Skeletal muscle satellite cell (primary cell): ENCODE measurements around the gene BICC1.

ENCODE experiments used
- H3K27me3 ChIP-seq: 2 replicates; pipeline ENCODE4 v1.7.0; 2013; ENCODE audit warnings: low read length; ENCODE audit not compliant: control insufficient read depth, insufficient read depth
- H3K36me3 ChIP-seq: 2 replicates; pipeline ENCODE4 v1.7.0; 2013; ENCODE audit warnings: mild to moderate bottlenecking, control low read depth, low read length; ENCODE audit not compliant: insufficient read depth
- H3K4me1 ChIP-seq: 2 replicates; pipeline ENCODE4 v1.7.0; 2013; ENCODE audit warnings: low read length; ENCODE audit not compliant: control insufficient read depth, insufficient read depth
- H3K4me2 ChIP-seq: 2 replicates; pipeline ENCODE4 v1.7.0; 2013; ENCODE audit warnings: mild to moderate bottlenecking, low read length
- H3K4me3 ChIP-seq: 2 replicates; pipeline ENCODE4 v1.7.0; 2013; ENCODE audit warnings: low read length
- H3K9ac ChIP-seq: 2 replicates; pipeline ENCODE4 v1.7.0; 2013; ENCODE audit warnings: mild to moderate bottlenecking, low read depth, low read length, moderate library complexity
- H3K9me3 ChIP-seq: replicated peaks from 2 replicates; pipeline ENCODE4 v1.7.0; 2013; ENCODE audit warnings: mild to moderate bottlenecking, control low read depth, low read length

Gene BICC1

GRCh38 chr10:58554316-58554715, 41.6 kb downstream of the BICC1 start:
- Histone ChIP-seq H3K4me2 (no peak overlapping the region), H3K27me3 (no peaks in the 10 kb centered on the region), H3K9me3 (no peaks in the 10 kb centered on the region), H3K4me3 (no peak overlapping the region), H3K36me3 (no peaks in the 10 kb centered on the region), H3K9ac (no peak overlapping the region), H3K4me1 (no peaks in the 10 kb centered on the region)

- Histone ChIP-seq H3K4me3 (no peak overlapping the region), H3K4me1 (no peaks in the 10 kb centered on the region), H3K9ac (no peak overlapping the region), H3K9me3 (no peaks in the 10 kb centered on the region), H3K27me3 (no peaks in the 10 kb centered on the region), H3K36me3 (no peaks in the 10 kb centered on the region), H3K4me2 (no peak overlapping the region)
Observed at GRCh38 chr10:58555170-58555929, 42.7 kb downstream of the BICC1 start.

GRCh38 chr10:58555930-58556311, 43.2 kb downstream of the BICC1 start:
- no peaks in the 10 kb centered on the region for H3K4me1 ChIP-seq
- no peaks in the 10 kb centered on the region for H3K27me3 ChIP-seq
- H3K4me3 ChIP-seq: no peak overlapping the region
- no peak overlapping the region for H3K9ac ChIP-seq
- no peaks in the 10 kb centered on the region for H3K9me3 ChIP-seq
- H3K36me3 ChIP-seq: no peaks in the 10 kb centered on the region
- H3K4me2 ChIP-seq: no peak overlapping the region

GRCh38 chr10:58556516-58557165, 44.0 kb downstream of the BICC1 start:
- no peak overlapping the region for H3K9ac ChIP-seq
- H3K4me1 ChIP-seq: no peaks in the 10 kb centered on the region
- H3K27me3 ChIP-seq: no peaks in the 10 kb centered on the region
- H3K9me3 ChIP-seq: no peaks in the 10 kb centered on the region
- no peak overlapping the region for H3K4me2 ChIP-seq
- H3K4me3 ChIP-seq: no peak overlapping the region
- no peaks in the 10 kb centered on the region for H3K36me3 ChIP-seq

GRCh38 chr10:58557714-58558113, 45.0 kb downstream of the BICC1 start:
- H3K36me3 ChIP-seq: no peaks in the 10 kb centered on the region
- no peaks in the 10 kb centered on the region for H3K27me3 ChIP-seq
- H3K4me1 ChIP-seq: no peaks in the 10 kb centered on the region
- H3K4me3 ChIP-seq: no peak overlapping the region
- H3K9ac ChIP-seq: no peak overlapping the region
- H3K9me3 ChIP-seq: no peaks in the 10 kb centered on the region
- no peak overlapping the region for H3K4me2 ChIP-seq

- Histone ChIP-seq H3K27me3 (no peaks in the 10 kb centered on the region), H3K9ac (no peak overlapping the region), H3K36me3 (no peaks in the 10 kb centered on the region), H3K4me1 (peaks cover 2% of the 10 kb centered on the region), H3K9me3 (no peaks in the 10 kb centered on the region), H3K4me2 (no peak overlapping the region), H3K4me3 (no peak overlapping the region)
Observed at GRCh38 chr10:58560068-58560467, 47.4 kb downstream of the BICC1 start.

GRCh38 chr10:58565271-58565670, 52.6 kb downstream of the BICC1 start:
- H3K27me3 ChIP-seq: no peaks in the 10 kb centered on the region
- H3K4me2 ChIP-seq: no peak overlapping the region
- H3K9me3 ChIP-seq: peaks cover 4% of the 10 kb centered on the region
- H3K36me3 ChIP-seq: no peaks in the 10 kb centered on the region
- no peak overlapping the region for H3K9ac ChIP-seq
- no peak overlapping the region for H3K4me3 ChIP-seq
- peaks cover 3% of the 10 kb centered on the region for H3K4me1 ChIP-seq

GRCh38 chr10:58567652-58568051, 55.0 kb downstream of the BICC1 start:
- no peaks in the 10 kb centered on the region for H3K36me3 ChIP-seq
- H3K9ac ChIP-seq: no peak overlapping the region
- peaks cover 5% of the 10 kb centered on the region for H3K9me3 ChIP-seq
- no peak overlapping the region for H3K4me3 ChIP-seq
- H3K27me3 ChIP-seq: no peaks in the 10 kb centered on the region
- H3K4me2 ChIP-seq: no peak overlapping the region
- H3K4me1 ChIP-seq: peaks cover 3% of the 10 kb centered on the region

- Histone ChIP-seq H3K4me2 (no peak overlapping the region), H3K4me1 (peaks cover 3% of the 10 kb centered on the region), H3K9ac (no peak overlapping the region), H3K27me3 (no peaks in the 10 kb centered on the region), H3K4me3 (no peak overlapping the region), H3K36me3 (no peaks in the 10 kb centered on the region), H3K9me3 (peaks cover 5% of the 10 kb centered on the region)
Observed at GRCh38 chr10:58568428-58568935, 55.8 kb downstream of the BICC1 start.

GRCh38 chr10:58570307-58570723, 57.6 kb downstream of the BICC1 start:
- Histone ChIP-seq H3K9me3 (peaks cover 5% of the 10 kb centered on the region), H3K4me1 (no peaks in the 10 kb centered on the region)

GRCh38 chr10:58570979-58571378, 58.3 kb downstream of the BICC1 start:
- H3K36me3 ChIP-seq: no peaks in the 10 kb centered on the region
- H3K27me3 ChIP-seq: no peaks in the 10 kb centered on the region
- H3K4me2 ChIP-seq: no peak overlapping the region
- H3K4me3 ChIP-seq: no peak overlapping the region
- no peaks in the 10 kb centered on the region for H3K4me1 ChIP-seq
- peaks cover 5% of the 10 kb centered on the region for H3K9me3 ChIP-seq
- no peak overlapping the region for H3K9ac ChIP-seq

More at GRCh38 chr10:58570307-58570723, 57.6 kb downstream of the BICC1 start:
- Histone ChIP-seq H3K4me2 (no peak overlapping the region), H3K9ac (no peak overlapping the region), H3K27me3 (no peaks in the 10 kb centered on the region), H3K36me3 (no peaks in the 10 kb centered on the region), H3K4me3 (no peak overlapping the region)

- Histone ChIP-seq H3K9ac (no peak overlapping the region), H3K36me3 (no peaks in the 10 kb centered on the region), H3K4me1 (peaks cover 15% of the 10 kb centered on the region), H3K27me3 (no peaks in the 10 kb centered on the region), H3K9me3 (peaks cover 5% of the 10 kb centered on the region), H3K4me2 (no peak overlapping the region), H3K4me3 (no peak overlapping the region)
Observed at GRCh38 chr10:58573144-58573543, 60.5 kb downstream of the BICC1 start.
